Liver (tissue), 9 donors: Measurements from ENCODE around the gene COMTD1. TPM values are rescaled to one million over a fixed set of nuclear protein-coding genes. Genes with fewer than 3 reads are reported as not detected.

ENCODE experiments used
- DNase-seq: peaks from one replicate; pipeline ENCODE4 v3.0.0-alpha.2; 2017; ENCODE audit warnings: low spot score
- H3K27ac ChIP-seq, 2 donors: one replicate each; pipeline ENCODE4 v1.7.0; 2013; ENCODE audit warnings: inconsistent platforms in 2 of 2, low read length in 2 of 2, control low read depth in 1 of 2, low read depth in 1 of 2, mild to moderate bottlenecking in 1 of 2
- H3K27me3 ChIP-seq, 4 donors: one replicate each; pipeline versions ENCODE4 v1.6.1 to v1.7.0; 2013; ENCODE audit warnings: low read length in 3 of 4, inconsistent platforms in 1 of 4, mild to moderate bottlenecking in 1 of 4, moderate library complexity in 1 of 4; ENCODE audit not compliant: control insufficient read depth in 4 of 4, insufficient read depth in 4 of 4
- H3K36me3 ChIP-seq, 4 donors: one replicate each; pipeline versions ENCODE4 v1.6.1 to v1.7.0; 2013; ENCODE audit warnings: low read length in 3 of 4, mild to moderate bottlenecking in 3 of 4, low read depth in 1 of 4, moderate library complexity in 1 of 4; ENCODE audit not compliant: control insufficient read depth in 4 of 4, insufficient read depth in 3 of 4
- H3K4me1 ChIP-seq, 4 donors: one replicate each; pipeline versions ENCODE4 v1.6.1 to v1.7.0; 2013; ENCODE audit warnings: low read length in 3 of 4, mild to moderate bottlenecking in 3 of 4, moderate library complexity in 1 of 4; ENCODE audit not compliant: control insufficient read depth in 4 of 4, insufficient read depth in 4 of 4
- H3K4me3 ChIP-seq, 3 donors: one replicate each; pipeline versions ENCODE4 v1.6.1 to v1.7.0; 2013; ENCODE audit warnings: low read length in 3 of 3, control low read depth in 1 of 3, low read depth in 1 of 3, mild to moderate bottlenecking in 1 of 3
- H3K9ac ChIP-seq, 2 donors: one replicate each; pipeline ENCODE4 v1.7.0; 2013; ENCODE audit warnings: low read length in 2 of 2, mild to moderate bottlenecking in 2 of 2, moderate library complexity in 2 of 2, control low read depth in 1 of 2, low read depth in 1 of 2
- H3K9me3 ChIP-seq, 4 donors: one replicate each; pipeline versions ENCODE4 v1.6.1 to v1.7.0; 2013; ENCODE audit warnings: low read length in 3 of 4; ENCODE audit not compliant: control insufficient read depth in 4 of 4
- EGR1 ChIP-seq, 2 donors: IDR thresholded peaks; 2 replicates each; pipeline ENCODE4 v1.6.1; 2016 to 2018; ENCODE audit warnings: antibody characterized with exemption in 2 of 2, low read depth in 2 of 2
- FOXA1 ChIP-seq: IDR thresholded peaks from 2 replicates; pipeline ENCODE4 v1.6.1; 2016; ENCODE audit warnings: antibody characterized with exemption
- FOXA2 ChIP-seq: IDR thresholded peaks from 2 replicates; pipeline ENCODE4 v1.6.1; 2016; ENCODE audit warnings: antibody characterized with exemption
- GABPA ChIP-seq, 2 donors: IDR thresholded peaks in 1 of 2; conservative IDR thresholded peaks in 1 of 2; 2 replicates each; pipeline ENCODE4 v1.6.1; 2016; ENCODE audit warnings: antibody characterized with exemption in 2 of 2, mild to moderate bottlenecking in 1 of 2, moderate library complexity in 1 of 2
- HNF4A ChIP-seq, 2 donors: conservative IDR thresholded peaks; 2 replicates each; pipeline ENCODE4 v1.6.1; 2016; ENCODE audit warnings: antibody characterized with exemption in 2 of 2, mild to moderate bottlenecking in 2 of 2
- JUND ChIP-seq, 2 donors: IDR thresholded peaks; 2 replicates each; pipeline ENCODE4 v1.6.1; 2016; ENCODE audit warnings: antibody characterized with exemption in 2 of 2
- NR2F2 ChIP-seq: IDR thresholded peaks from 2 replicates; pipeline ENCODE4 v1.6.1; 2016; ENCODE audit warnings: antibody characterized with exemption
- RAD21 ChIP-seq, 2 donors: IDR thresholded peaks; 2 replicates each; pipeline ENCODE4 v1.6.1; 2016; ENCODE audit warnings: antibody characterized with exemption in 2 of 2, mild to moderate bottlenecking in 2 of 2
- RXRA ChIP-seq, 2 donors: IDR thresholded peaks; 2 replicates each; pipeline ENCODE4 v1.6.1; 2017 to 2018; ENCODE audit warnings: antibody characterized with exemption in 2 of 2, mild to moderate bottlenecking in 1 of 2
- SP1 ChIP-seq: IDR thresholded peaks from 2 replicates; pipeline ENCODE4 v1.6.1; 2018; ENCODE audit warnings: antibody characterized with exemption, mild to moderate bottlenecking
- TAF1 ChIP-seq: conservative IDR thresholded peaks from 2 replicates; pipeline ENCODE4 v1.6.1; 2016; ENCODE audit warnings: antibody characterized with exemption, mild to moderate bottlenecking
- YY1 ChIP-seq: IDR thresholded peaks from 2 replicates; pipeline ENCODE4 v1.6.1; 2016; ENCODE audit warnings: antibody characterized with exemption, mild to moderate bottlenecking
- WGBS: extraction: QIAGEN DNeasy Blood & Tissue Kit; methylation state at CpG from one replicate; pipeline ENCODE4 v1.1.7; 2013; 5-methylcytosine and 5-hydroxymethylcytosine counted together
- polyA plus RNA-seq, 2 donors: library from polyadenylated mRNA; stranded (reverse) in 1 of 2; unstranded in 1 of 2; fragments of 200-250 nt in 1 of 2; fragments of >200 nt in 1 of 2; fragmentation: Nextera tagmentation in 1 of 2; extraction: Ambion mirVana in 1 of 2; gene quantifications; one replicate each; pipeline versions ENCODE4 v1.2.1 to v1.2.3, GENCODE V29; 2013 to 2015
- total RNA-seq, 2 donors: library from RNA; depleted of rRNA; stranded (reverse); fragments of >200 nt; gene quantifications; one replicate each; pipeline ENCODE4 v1.2.3, GENCODE V29; 2014
- TF ChIP-seq, protein P1 (sequence below): fragments of 150-350 bp; IDR thresholded peaks from 2 replicates; pipeline ENCODE4 v1.5.1; 2017; ENCODE audit warnings: improper control_type of control experiment, low read depth, low read length; ENCODE audit not compliant: missing input control
- TF ChIP-seq, protein P2 (sequence below): IDR thresholded peaks from 2 replicates; pipeline ENCODE4 v1.6.1; 2016; ENCODE audit warnings: antibody characterized with exemption
- TF ChIP-seq, protein P3 (sequence below): IDR thresholded peaks from 2 replicates; pipeline ENCODE4 v1.6.1; 2016; ENCODE audit warnings: antibody characterized with exemption, mild to moderate bottlenecking
- donor health status: healthy.
- donor health status: healthy.
- donor health status: healthy.
- donor health status: healthy.
- donor health status: healthy.

COMTD1 gene
- total RNA-seq, result 10 to 100 TPM in 1 of 2 donors, 1 to 10 TPM in 1; 6.5 to 12.1 TPM
- 10 to 100 TPM; 40.9 to 44.2 TPM for polyA plus RNA-seq

DNA sequence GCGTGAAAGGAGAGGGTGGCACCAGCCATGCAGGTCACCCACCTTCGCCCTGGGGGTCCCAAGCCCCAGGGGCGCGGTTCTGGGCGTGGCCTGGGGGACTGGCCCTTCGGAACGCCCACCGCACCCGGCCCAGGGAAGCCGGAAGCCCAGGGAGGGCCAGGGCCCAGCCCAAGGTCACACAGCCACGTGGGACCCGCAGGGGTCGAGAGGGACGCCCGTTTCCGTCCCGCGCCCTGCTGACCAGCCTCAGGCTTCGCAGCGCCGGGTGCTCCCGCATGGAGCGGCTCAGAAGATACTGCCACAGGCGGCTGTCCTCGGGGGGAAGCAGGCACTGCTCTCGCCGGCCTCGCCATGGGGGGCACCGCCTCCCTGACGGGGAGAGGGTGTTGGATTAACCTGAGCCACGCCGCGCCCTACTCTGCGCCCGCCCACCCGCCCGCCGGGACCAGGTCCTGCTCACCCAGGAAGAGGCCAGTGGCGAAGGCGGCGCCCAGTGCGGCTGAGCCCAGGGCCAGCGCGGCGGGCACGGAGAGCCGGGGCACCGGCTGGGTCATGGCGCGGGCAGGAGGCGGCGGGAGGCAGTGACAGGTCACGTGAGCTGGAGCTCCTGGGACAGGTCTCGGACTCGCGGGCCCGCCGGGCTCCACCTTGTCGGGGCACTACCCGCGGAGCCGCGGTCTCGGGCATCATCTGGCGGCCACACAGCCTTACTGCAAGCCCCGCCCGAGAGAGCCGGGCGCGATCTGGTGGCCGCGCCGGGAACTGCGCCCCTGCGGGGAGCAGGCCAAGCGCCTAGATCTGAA is at the start of gene COMTD1:
Gene COMTD1, minus strand, starts transcription at position 583 of the 803 bp plus-strand sequence. Its CDS starts 29 bp downstream, at position 554.
- under 1% methylated on average over 76 of the region's 76 CpGs for WGBS
- peak within 1 kb of the TSS; percentile 54 to 85 (median 82) for H3K4me3 ChIP-seq
- peak within 1 kb of the TSS; percentile 42 to 61 for H3K27ac ChIP-seq
- DNase-seq, result peak; percentile 92
- peaks cover 3 to 16% (median 10%) of the 10 kb centered on the region in 4 donors for H3K36me3 ChIP-seq
- H3K9me3 ChIP-seq, result no peaks in the 10 kb centered on the region
- peaks cover 6 to 37% (median 24%) of the 10 kb centered on the region in 4 donors for H3K4me1 ChIP-seq
- peak within 1 kb of the TSS in 1 of 2 donors; percentile 52 for H3K9ac ChIP-seq
- H3K27me3 ChIP-seq, result no peaks in the 10 kb centered on the region
- TF ChIP-seq YY1, result peak; percentile 50
- TF ChIP-seq RAD21 (IDR thresholded peaks at IDR 0.05), result peak; percentile 97
- TF ChIP-seq HNF4A (conservative IDR thresholded peaks at IDR 0.05), result peak in 1 of 2 donors; percentile 14
- peak; percentile 15 for TF ChIP-seq FOXA2
- TF ChIP-seq, protein P1, sequence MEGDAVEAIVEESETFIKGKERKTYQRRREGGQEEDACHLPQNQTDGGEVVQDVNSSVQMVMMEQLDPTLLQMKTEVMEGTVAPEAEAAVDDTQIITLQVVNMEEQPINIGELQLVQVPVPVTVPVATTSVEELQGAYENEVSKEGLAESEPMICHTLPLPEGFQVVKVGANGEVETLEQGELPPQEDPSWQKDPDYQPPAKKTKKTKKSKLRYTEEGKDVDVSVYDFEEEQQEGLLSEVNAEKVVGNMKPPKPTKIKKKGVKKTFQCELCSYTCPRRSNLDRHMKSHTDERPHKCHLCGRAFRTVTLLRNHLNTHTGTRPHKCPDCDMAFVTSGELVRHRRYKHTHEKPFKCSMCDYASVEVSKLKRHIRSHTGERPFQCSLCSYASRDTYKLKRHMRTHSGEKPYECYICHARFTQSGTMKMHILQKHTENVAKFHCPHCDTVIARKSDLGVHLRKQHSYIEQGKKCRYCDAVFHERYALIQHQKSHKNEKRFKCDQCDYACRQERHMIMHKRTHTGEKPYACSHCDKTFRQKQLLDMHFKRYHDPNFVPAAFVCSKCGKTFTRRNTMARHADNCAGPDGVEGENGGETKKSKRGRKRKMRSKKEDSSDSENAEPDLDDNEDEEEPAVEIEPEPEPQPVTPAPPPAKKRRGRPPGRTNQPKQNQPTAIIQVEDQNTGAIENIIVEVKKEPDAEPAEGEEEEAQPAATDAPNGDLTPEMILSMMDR, result peak; percentile 100
- TF ChIP-seq RXRA (IDR thresholded peaks at IDR 0.05), result no peak

DNA sequence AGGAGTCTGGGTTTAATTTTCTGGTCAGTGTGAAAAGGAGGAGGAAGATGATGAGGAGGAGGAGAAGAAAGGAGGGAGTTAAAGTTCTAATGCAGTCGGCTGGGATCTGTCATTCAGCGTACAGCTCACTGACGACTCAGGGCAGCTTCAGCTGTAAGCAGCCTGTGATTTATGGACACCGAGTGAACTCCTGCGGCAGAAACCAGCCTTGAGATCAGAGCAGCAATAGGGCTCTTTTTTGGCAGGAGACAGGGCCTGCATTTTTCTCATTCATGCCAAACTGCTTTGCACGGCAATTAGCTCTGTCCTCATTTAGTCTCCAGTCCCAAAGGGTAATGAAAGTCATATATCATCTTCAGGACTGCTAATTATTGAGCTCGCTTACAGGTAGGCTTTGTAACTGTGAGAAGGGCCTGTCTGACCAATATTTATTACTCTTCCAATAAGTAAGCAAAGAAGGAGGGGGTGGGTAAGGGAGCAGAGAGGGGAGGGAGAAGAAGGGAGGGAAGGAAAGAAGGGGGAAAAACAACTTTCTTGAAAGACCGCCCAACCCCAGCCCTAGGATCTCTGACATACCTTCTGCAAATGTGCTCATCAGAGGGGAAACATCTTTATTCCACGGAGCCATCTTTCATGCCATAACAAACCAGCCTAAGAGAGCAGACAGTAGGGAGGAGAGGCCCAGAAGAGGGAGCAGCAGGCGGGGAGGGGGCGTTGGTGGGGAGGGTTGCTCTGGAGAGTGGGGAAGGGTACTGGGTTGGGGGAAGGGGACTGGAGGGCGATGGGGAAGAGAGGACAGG is 48.1 kb upstream of the COMTD1 start:
- Histone ChIP-seq H3K27me3 (peaks cover 0 to 6% (median 0%) of the 10 kb centered on the region in 4 donors), H3K9me3 (no peaks in the 10 kb centered on the region), H3K36me3 (no peaks in the 10 kb centered on the region), H3K4me3 (no peak overlapping the region), H3K27ac (no peak overlapping the region), H3K9ac (no peak overlapping the region), H3K4me1 (no peaks in the 10 kb centered on the region)
- no peak for DNase-seq
- TF ChIP-seq NR2F2, result no peak
- no peak for TF ChIP-seq FOXA2
- no peak for TF ChIP-seq FOXA1
- no peak for TF ChIP-seq EGR1 (IDR thresholded peaks at IDR 0.05; ENCODE audit: low read depth in 2 of 2)
- no peak for TF ChIP-seq SP1
- TF ChIP-seq RAD21 (IDR thresholded peaks at IDR 0.05), result no peak
- WGBS, result 62% methylated on average over 12 of the region's 12 CpGs

DNA sequence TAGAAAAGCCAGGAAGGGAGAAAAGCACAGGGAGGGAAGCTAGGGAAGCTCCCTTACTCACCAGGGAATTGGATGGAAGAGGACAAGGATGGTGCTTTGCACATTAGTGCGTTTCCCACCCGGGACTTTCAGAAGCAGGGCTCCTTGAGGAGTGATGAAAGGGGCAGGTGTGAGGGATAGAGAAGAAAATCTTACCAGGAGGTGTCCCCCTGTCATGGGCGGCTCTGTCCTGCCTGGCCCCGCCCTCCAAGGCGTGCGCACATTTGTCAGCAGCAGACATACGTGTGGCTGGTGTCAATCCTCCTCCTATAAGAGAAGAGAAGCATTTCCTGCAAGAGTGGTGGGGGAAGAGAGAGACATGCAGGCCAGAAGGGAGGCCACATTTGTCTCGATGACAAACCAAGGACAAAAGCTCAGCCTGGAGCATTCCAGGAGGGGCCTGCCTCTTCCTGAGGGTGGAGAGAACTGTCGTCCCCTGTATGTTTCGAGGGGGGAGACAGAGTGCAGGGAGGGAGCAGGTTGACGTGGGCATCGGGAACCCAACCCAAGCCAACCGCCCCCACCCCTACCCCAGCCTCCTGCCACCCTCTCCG is 47.4 kb upstream of the COMTD1 start:
- H3K9ac ChIP-seq, result no peak overlapping the region
- H3K4me1 ChIP-seq, result no peaks in the 10 kb centered on the region
- H3K9me3 ChIP-seq, result no peaks in the 10 kb centered on the region
- H3K27me3 ChIP-seq, result peaks cover 0 to 6% (median 0%) of the 10 kb centered on the region in 4 donors
- no peak for DNase-seq
- no peaks in the 10 kb centered on the region for H3K36me3 ChIP-seq
- H3K27ac ChIP-seq, result no peak overlapping the region
- H3K4me3 ChIP-seq, result no peak overlapping the region
- WGBS, result 41% methylated on average over 14 of the region's 14 CpGs
- no peak for TF ChIP-seq RAD21 (IDR thresholded peaks at IDR 0.05)
- no peak for TF ChIP-seq JUND (IDR thresholded peaks at IDR 0.05)
- TF ChIP-seq TAF1, result no peak
- no peak for TF ChIP-seq SP1
- TF ChIP-seq EGR1 (IDR thresholded peaks at IDR 0.05; ENCODE audit: low read depth in 2 of 2), result no peak
- TF ChIP-seq, protein P2, sequence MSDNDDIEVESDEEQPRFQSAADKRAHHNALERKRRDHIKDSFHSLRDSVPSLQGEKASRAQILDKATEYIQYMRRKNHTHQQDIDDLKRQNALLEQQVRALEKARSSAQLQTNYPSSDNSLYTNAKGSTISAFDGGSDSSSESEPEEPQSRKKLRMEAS, result no peak
- TF ChIP-seq, protein P1, result no peak
- TF ChIP-seq, protein P3, sequence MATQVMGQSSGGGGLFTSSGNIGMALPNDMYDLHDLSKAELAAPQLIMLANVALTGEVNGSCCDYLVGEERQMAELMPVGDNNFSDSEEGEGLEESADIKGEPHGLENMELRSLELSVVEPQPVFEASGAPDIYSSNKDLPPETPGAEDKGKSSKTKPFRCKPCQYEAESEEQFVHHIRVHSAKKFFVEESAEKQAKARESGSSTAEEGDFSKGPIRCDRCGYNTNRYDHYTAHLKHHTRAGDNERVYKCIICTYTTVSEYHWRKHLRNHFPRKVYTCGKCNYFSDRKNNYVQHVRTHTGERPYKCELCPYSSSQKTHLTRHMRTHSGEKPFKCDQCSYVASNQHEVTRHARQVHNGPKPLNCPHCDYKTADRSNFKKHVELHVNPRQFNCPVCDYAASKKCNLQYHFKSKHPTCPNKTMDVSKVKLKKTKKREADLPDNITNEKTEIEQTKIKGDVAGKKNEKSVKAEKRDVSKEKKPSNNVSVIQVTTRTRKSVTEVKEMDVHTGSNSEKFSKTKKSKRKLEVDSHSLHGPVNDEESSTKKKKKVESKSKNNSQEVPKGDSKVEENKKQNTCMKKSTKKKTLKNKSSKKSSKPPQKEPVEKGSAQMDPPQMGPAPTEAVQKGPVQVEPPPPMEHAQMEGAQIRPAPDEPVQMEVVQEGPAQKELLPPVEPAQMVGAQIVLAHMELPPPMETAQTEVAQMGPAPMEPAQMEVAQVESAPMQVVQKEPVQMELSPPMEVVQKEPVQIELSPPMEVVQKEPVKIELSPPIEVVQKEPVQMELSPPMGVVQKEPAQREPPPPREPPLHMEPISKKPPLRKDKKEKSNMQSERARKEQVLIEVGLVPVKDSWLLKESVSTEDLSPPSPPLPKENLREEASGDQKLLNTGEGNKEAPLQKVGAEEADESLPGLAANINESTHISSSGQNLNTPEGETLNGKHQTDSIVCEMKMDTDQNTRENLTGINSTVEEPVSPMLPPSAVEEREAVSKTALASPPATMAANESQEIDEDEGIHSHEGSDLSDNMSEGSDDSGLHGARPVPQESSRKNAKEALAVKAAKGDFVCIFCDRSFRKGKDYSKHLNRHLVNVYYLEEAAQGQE, result no peak
- TF ChIP-seq GABPA (IDR thresholded peaks at IDR 0.05 in 1 of 2, conservative IDR thresholded peaks at IDR 0.05 in 1 of 2), result no peak
